Brain microvascular endothelial cell (primary cell): ENCODE data around the gene KIZ.

Source experiments
- DNase-seq: peaks from one replicate; pipeline ENCODE4 v3.0.0-alpha.2; 2020
- H3K27ac ChIP-seq: fragments of 250-450 bp; sonication (Bioruptor Pico); 2 replicates; pipeline ENCODE4 v1.5.1; 2020; ENCODE audit warnings: mild to moderate bottlenecking, moderate library complexity
- H3K27me3 ChIP-seq: fragments of 250-450 bp; sonication (Bioruptor Pico); replicated peaks from 2 replicates; pipeline ENCODE4 v1.5.1; 2020; ENCODE audit warnings: mild to moderate bottlenecking
- H3K36me3 ChIP-seq: fragments of 250-450 bp; sonication (Bioruptor Pico); replicated peaks from 2 replicates; pipeline ENCODE4 v1.5.1; 2020; ENCODE audit warnings: mild to moderate bottlenecking
- H3K4me3 ChIP-seq: 2 replicates; pipeline ENCODE4 v1.5.1; 2011; ENCODE audit warnings: low read depth, mild to moderate bottlenecking, control low read depth, low read length, moderate library complexity
- in situ Hi-C: cut with HindIII; loops from 2 replicates; pipeline ENCODE4 v1.10.0; 2017; ENCODE audit warnings: low sequenced_read_pairs, low pct_ligation_motif_present
- TF ChIP-seq, protein P1 (sequence below): IDR thresholded peaks from 2 replicates; pipeline ENCODE4 v1.5.1; 2011; ENCODE audit warnings: low read depth, mild to moderate bottlenecking, moderate library complexity, low read length, control low read depth, inconsistent platforms; ENCODE audit errors: missing control alignments

KIZ gene

DNA sequence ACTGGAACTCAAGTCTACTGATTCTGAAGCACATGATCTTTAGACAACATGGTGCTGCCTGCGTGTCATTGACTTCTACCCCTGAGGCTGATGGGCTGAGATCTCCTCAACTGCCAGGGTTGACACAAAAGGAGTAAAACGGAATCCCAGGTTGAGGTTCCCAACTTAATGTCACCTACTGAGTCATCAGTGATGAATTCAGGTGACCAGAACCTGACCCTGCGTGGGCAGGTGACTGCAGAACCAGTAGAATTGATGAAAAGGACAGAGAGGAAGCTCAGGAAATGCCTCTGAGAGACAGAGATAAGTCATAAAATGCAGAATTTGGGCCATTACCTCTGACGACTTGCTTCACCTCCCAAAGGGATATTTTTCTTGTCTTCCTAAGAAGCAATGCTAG is 7.7 kb upstream of the KIZ start:
- Histone ChIP-seq H3K27ac (no peak overlapping the region), H3K36me3 (no peaks in the 10 kb centered on the region), H3K4me3 (no peak overlapping the region), H3K27me3 (no peaks in the 10 kb centered on the region)
- DNase-seq: no peak
- in situ Hi-C loops: no loop called here
- TF ChIP-seq, protein P1, sequence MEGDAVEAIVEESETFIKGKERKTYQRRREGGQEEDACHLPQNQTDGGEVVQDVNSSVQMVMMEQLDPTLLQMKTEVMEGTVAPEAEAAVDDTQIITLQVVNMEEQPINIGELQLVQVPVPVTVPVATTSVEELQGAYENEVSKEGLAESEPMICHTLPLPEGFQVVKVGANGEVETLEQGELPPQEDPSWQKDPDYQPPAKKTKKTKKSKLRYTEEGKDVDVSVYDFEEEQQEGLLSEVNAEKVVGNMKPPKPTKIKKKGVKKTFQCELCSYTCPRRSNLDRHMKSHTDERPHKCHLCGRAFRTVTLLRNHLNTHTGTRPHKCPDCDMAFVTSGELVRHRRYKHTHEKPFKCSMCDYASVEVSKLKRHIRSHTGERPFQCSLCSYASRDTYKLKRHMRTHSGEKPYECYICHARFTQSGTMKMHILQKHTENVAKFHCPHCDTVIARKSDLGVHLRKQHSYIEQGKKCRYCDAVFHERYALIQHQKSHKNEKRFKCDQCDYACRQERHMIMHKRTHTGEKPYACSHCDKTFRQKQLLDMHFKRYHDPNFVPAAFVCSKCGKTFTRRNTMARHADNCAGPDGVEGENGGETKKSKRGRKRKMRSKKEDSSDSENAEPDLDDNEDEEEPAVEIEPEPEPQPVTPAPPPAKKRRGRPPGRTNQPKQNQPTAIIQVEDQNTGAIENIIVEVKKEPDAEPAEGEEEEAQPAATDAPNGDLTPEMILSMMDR: no peak

DNA sequence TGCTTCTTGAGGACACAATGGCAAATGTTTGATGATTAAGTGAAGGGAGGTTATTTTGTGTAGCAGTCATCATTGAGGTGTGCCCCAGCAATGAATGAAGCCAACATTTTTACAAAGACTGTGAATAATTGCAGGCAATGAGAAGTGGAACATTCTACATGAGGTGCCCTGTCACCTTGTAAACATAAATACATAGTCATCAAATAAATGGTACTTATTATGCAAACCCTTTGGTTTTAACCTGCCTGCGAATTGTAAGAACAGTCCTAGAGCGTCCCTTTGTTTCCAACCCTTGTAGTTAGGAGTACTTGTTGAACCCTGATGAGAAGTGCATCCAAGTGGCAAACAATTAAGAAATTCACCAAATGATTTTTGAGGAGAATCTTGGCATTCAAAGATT is 7.1 kb upstream of the KIZ start:
- no peak for DNase-seq
- H3K4me3 ChIP-seq: no peak overlapping the region
- no peaks in the 10 kb centered on the region for H3K27me3 ChIP-seq
- H3K27ac ChIP-seq: no peak overlapping the region
- no peaks in the 10 kb centered on the region for H3K36me3 ChIP-seq
- TF ChIP-seq, protein P1: no peak
- in situ Hi-C loops: no loop called here

DNA sequence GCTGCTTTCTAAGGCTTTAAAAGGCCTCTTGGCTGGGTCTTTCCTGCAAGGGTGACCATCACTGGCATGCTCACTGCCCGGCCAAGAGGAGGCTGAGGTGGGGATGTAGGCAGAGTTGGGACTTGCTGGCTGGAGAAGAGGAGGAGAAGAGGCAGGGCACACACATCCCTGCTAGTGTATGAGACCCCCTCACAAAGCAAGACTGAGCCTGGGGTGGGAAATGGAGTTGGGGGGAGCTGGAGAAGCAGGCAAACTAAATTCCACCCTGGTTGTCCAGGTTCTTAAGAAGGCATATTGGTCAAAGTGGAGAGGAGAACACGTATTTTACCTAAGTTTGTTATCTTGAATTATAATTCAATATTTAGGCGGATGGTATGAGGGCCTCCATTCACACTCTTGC is 1.7 kb upstream of the KIZ start:
- no peak overlapping the region for H3K27ac ChIP-seq
- no peaks in the 10 kb centered on the region for H3K36me3 ChIP-seq
- no peaks in the 10 kb centered on the region for H3K27me3 ChIP-seq
- in situ Hi-C loops: no loop called here
- H3K4me3 ChIP-seq: no peak overlapping the region
- DNase-seq: no peak
- TF ChIP-seq, protein P1: no peak

GRCh38 chr20:21125072-21125848 is 622 bp upstream of the KIZ start:
- no peak overlapping the region for H3K27ac ChIP-seq
- no peaks in the 10 kb centered on the region for H3K36me3 ChIP-seq
- DNase-seq: peak; percentile 46
- in situ Hi-C loops: no loop called here
- peak overlapping the region; percentile 66 for H3K4me3 ChIP-seq
- TF ChIP-seq, protein P1: peak; percentile 48
- no peaks in the 10 kb centered on the region for H3K27me3 ChIP-seq

- H3K36me3 ChIP-seq: no peaks in the 10 kb centered on the region
- TF ChIP-seq, protein P1: no peak
- in situ Hi-C loops: no loop called here
- no peak for DNase-seq
- H3K4me3 ChIP-seq: peak overlapping the region; percentile 82
- H3K27ac ChIP-seq: no peak overlapping the region
- H3K27me3 ChIP-seq: no peaks in the 10 kb centered on the region
Observed at GRCh38 chr20:21126581-21126870, 644 bp downstream of the KIZ start.
